Measurements from ENCODE around the gene HES5. TPM values are rescaled to one million over a fixed set of nuclear protein-coding genes. Genes with fewer than 3 reads are reported as not detected.
A peak's percentile ranks its signal among the peaks of the same experiment; 100 is the strongest.

The HES5 gene
- polyA plus RNA-seq, 2 of the 4 experiments (the other 2 are of a cell fraction) = not detected

DNA sequence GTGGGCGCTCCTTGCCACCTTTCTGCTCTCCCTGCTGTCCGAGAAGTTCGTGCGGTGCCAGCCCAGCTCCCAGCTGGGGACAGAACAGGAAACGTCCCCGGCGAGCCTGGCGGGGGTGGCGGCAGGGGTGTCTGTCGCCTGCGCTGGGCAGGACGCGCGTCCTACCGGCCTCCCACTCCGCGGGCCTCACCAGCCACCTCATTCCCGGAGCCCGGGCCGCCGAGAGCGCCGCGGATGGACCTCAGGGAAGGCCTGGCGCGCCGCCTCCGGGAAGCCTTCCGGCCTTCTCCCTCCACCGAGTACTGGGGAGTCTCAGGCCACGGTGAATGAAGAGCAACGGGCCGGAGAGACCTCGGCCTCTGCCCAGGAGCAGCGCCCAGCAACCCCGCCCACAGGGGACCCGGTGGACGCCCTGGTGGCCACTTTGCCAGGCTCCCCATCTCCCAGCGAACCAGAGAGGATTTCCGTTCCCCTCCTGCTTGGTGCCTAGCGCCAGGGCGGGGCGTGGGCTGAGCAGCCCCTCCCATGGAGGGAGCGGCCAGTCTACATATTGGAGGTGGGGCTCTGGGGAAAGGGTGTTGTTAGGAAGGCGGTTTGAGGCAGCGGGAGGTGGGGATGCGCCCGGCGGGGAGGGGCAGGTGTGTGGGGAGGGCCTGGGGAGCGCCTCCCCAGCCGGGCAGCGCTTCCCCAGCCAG, 16.6 kb upstream of the HES5 start:
- no peak for FAIRE-seq
- H3K4me2 ChIP-seq = peak overlapping the region; percentile 98
- H3K4me1 ChIP-seq = peaks cover 33% of the 10 kb centered on the region
- ChIA-PET CTCF (interaction anchor here (0.7 to 5.3 kb wide), 30 partner anchors 9 to 907 kb away, joined by 3 to 63 read pairs (median 4); partner anchors contain the start of genes FAAP20, HES5, PEX10 and TNFRSF14), POLR2A (interaction anchor here (0.9 to 1.9 kb wide), 6 partner anchors 20 to 352 kb away, joined by 3 to 13 read pairs (median 3); partner anchors contain the start of genes FAAP20, PANK4, PEX10 and PRXL2B)
- no peaks in the 10 kb centered on the region for H3K9me3 ChIP-seq
- peak; percentile 89 to 90 for DNase-seq (ENCODE audit: low read depth in 1 of 2, low spot score in 1 of 2)
- 5% methylated on average over 21 of the region's 52 CpGs for WGBS (ENCODE audit: missing lambda C conversion rate)
- peak overlapping the region; percentile 89 to 91 for H3K27ac ChIP-seq
- peak overlapping the region; percentile 74 for H3K4me3 ChIP-seq
- peak; percentile 69 to 86 for ATAC-seq
- TF ChIP-seq MAFK (IDR thresholded peaks at IDR 0.05; ENCODE audit: partially characterized antibody) (no peak), MAX (IDR thresholded peaks at IDR 0.05) (no peak; the same call in none of the 2 replicates), SMC3 (IDR thresholded peaks at IDR 0.05) (no peak), HES2 (IDR thresholded peaks at IDR 0.05) (no peak), EHMT2 (IDR thresholded peaks at IDR 0.05; ENCODE audit: low read depth) (no peak), JUN (IDR thresholded peaks at IDR 0.05) (no peak), RFX5 (IDR thresholded peaks at IDR 0.05) (no peak), BHLHE40 (IDR thresholded peaks at IDR 0.05; ENCODE audit: low read depth, low read length) (no peak), PHF8 (IDR thresholded peaks at IDR 0.05; ENCODE audit: borderline replicate concordance, low read depth) (peak; percentile 53; the same call in 1 of the 2 replicates), RARB (CRISPR knock-in tag; IDR thresholded peaks at IDR 0.05) (no peak), CHD2 (IDR thresholded peaks at IDR 0.05; ENCODE audit: low read length, partially characterized antibody) (no peak), MAZ (IDR thresholded peaks at IDR 0.05; ENCODE audit: borderline replicate concordance, low read depth, low read length) (no peak), HOXB5 (CRISPR knock-in tag; IDR thresholded peaks at IDR 0.05) (no peak), SREBF2 (IDR thresholded peaks at IDR 0.05) (no peak), NR3C1 (IDR thresholded peaks at IDR 0.05) (no peak), GATA3 (IDR thresholded peaks at IDR 0.05; ENCODE audit: borderline replicate concordance) (no peak), KDM1A (IDR thresholded peaks at IDR 0.05; ENCODE audit: low read depth) (0 out of 2 replicates have a peak, but pooled peaks have one; percentile 49), MYC (IDR thresholded peaks at IDR 0.05; ENCODE audit: borderline replicate concordance, low read length) (no peak), ZSCAN20 (CRISPR knock-in tag; IDR thresholded peaks at IDR 0.05) (no peak), POLR2A (IDR thresholded peaks at IDR 0.05; ENCODE audit: low read length) (no peak; the same call in 1 of the 2 replicates), NFE2L2 (conservative IDR thresholded peaks at IDR 0.05; ENCODE audit: low read length) (no peak), HOXB13 (CRISPR knock-in tag; IDR thresholded peaks at IDR 0.05; ENCODE audit: low read depth) (no peak), FOSB (CRISPR knock-in tag; IDR thresholded peaks at IDR 0.05) (no peak), ELK1 (IDR thresholded peaks at IDR 0.05; ENCODE audit: low read depth, low read length) (no peak), CBX2 (IDR thresholded peaks at IDR 0.05; ENCODE audit: borderline replicate concordance, low read depth) (no peak), ZFP36 (IDR thresholded peaks at IDR 0.05; ENCODE audit: borderline replicate concordance, partially characterized antibody) (peak; percentile 97), CTCF (IDR thresholded peaks at IDR 0.05) (no peak)
- TF ChIP-seq, protein P1, sequence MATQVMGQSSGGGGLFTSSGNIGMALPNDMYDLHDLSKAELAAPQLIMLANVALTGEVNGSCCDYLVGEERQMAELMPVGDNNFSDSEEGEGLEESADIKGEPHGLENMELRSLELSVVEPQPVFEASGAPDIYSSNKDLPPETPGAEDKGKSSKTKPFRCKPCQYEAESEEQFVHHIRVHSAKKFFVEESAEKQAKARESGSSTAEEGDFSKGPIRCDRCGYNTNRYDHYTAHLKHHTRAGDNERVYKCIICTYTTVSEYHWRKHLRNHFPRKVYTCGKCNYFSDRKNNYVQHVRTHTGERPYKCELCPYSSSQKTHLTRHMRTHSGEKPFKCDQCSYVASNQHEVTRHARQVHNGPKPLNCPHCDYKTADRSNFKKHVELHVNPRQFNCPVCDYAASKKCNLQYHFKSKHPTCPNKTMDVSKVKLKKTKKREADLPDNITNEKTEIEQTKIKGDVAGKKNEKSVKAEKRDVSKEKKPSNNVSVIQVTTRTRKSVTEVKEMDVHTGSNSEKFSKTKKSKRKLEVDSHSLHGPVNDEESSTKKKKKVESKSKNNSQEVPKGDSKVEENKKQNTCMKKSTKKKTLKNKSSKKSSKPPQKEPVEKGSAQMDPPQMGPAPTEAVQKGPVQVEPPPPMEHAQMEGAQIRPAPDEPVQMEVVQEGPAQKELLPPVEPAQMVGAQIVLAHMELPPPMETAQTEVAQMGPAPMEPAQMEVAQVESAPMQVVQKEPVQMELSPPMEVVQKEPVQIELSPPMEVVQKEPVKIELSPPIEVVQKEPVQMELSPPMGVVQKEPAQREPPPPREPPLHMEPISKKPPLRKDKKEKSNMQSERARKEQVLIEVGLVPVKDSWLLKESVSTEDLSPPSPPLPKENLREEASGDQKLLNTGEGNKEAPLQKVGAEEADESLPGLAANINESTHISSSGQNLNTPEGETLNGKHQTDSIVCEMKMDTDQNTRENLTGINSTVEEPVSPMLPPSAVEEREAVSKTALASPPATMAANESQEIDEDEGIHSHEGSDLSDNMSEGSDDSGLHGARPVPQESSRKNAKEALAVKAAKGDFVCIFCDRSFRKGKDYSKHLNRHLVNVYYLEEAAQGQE (IDR thresholded peaks at IDR 0.05) = no peak
- TF ChIP-seq, protein P2, sequence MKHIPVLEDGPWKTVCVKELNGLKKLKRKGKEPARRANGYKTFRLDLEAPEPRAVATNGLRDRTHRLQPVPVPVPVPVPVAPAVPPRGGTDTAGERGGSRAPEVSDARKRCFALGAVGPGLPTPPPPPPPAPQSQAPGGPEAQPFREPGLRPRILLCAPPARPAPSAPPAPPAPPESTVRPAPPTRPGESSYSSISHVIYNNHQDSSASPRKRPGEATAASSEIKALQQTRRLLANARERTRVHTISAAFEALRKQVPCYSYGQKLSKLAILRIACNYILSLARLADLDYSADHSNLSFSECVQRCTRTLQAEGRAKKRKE (CRISPR knock-in tag; IDR thresholded peaks at IDR 0.05; ENCODE audit: low read depth) = no peak
- TF ChIP-seq, protein P3, sequence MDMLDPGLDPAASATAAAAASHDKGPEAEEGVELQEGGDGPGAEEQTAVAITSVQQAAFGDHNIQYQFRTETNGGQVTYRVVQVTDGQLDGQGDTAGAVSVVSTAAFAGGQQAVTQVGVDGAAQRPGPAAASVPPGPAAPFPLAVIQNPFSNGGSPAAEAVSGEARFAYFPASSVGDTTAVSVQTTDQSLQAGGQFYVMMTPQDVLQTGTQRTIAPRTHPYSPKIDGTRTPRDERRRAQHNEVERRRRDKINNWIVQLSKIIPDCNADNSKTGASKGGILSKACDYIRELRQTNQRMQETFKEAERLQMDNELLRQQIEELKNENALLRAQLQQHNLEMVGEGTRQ (IDR thresholded peaks at IDR 0.05) = no peak
- TF ChIP-seq, protein P4, sequence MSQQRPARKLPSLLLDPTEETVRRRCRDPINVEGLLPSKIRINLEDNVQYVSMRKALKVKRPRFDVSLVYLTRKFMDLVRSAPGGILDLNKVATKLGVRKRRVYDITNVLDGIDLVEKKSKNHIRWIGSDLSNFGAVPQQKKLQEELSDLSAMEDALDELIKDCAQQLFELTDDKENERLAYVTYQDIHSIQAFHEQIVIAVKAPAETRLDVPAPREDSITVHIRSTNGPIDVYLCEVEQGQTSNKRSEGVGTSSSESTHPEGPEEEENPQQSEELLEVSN (IDR thresholded peaks at IDR 0.05; ENCODE audit: borderline replicate concordance, low read depth) = 0 out of 2 replicates have a peak, but pooled peaks have one; percentile 13
